ENCODE data around the gene RUNX1. TPM values are rescaled to one million over a fixed set of nuclear protein-coding genes. Genes with fewer than 3 reads are reported as not detected.

RUNX1 gene
- polyA plus RNA-seq, 1 experiment = 20.9 TPM

DNA sequence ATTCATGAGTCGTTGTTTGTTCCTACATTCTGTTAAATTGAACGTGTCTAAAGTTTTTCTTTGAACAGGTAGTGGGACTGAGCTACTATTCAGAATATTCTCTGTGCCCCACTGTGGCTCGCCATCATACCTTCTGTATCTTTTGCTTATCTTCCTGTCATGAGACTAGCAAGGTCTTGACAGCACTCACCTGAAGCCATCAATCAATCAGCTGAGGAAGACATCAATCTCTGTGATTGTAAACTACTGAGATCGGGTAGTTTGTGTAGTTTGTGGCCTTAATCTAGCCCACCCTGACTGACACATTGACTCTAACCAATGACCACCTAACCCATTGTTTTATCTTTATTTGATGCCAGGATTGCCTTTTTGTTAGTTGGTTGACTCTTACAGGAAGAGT, 17.7 kb upstream of the RUNX1 start:
- ChIA-PET POLR2A (no interaction called here), CTCF (interaction anchor here (0.7 to 0.8 kb wide), 2 partner anchors 116 to 323 kb away, joined by 3 to 7 read pairs; no protein-coding TSS in a partner anchor)
- no peak overlapping the region for H3K4me3 ChIP-seq (ENCODE audit: low read depth, low read length)
- DNase-seq (ENCODE audit: low read depth, low spot score) = no peak
- no peaks in the 10 kb centered on the region for H3K27me3 ChIP-seq (ENCODE audit: control insufficient read depth, insufficient read depth, low read length)
- no peaks in the 10 kb centered on the region for H3K9me3 ChIP-seq (ENCODE audit: control insufficient read depth, insufficient read depth, low read length)
- TF ChIP-seq, protein P1, sequence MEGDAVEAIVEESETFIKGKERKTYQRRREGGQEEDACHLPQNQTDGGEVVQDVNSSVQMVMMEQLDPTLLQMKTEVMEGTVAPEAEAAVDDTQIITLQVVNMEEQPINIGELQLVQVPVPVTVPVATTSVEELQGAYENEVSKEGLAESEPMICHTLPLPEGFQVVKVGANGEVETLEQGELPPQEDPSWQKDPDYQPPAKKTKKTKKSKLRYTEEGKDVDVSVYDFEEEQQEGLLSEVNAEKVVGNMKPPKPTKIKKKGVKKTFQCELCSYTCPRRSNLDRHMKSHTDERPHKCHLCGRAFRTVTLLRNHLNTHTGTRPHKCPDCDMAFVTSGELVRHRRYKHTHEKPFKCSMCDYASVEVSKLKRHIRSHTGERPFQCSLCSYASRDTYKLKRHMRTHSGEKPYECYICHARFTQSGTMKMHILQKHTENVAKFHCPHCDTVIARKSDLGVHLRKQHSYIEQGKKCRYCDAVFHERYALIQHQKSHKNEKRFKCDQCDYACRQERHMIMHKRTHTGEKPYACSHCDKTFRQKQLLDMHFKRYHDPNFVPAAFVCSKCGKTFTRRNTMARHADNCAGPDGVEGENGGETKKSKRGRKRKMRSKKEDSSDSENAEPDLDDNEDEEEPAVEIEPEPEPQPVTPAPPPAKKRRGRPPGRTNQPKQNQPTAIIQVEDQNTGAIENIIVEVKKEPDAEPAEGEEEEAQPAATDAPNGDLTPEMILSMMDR (IDR thresholded peaks at IDR 0.05; ENCODE audit: low read depth, low read length) = no peak
- no peak overlapping the region for H3K27ac ChIP-seq (ENCODE audit: low read depth, low read length)

DNA sequence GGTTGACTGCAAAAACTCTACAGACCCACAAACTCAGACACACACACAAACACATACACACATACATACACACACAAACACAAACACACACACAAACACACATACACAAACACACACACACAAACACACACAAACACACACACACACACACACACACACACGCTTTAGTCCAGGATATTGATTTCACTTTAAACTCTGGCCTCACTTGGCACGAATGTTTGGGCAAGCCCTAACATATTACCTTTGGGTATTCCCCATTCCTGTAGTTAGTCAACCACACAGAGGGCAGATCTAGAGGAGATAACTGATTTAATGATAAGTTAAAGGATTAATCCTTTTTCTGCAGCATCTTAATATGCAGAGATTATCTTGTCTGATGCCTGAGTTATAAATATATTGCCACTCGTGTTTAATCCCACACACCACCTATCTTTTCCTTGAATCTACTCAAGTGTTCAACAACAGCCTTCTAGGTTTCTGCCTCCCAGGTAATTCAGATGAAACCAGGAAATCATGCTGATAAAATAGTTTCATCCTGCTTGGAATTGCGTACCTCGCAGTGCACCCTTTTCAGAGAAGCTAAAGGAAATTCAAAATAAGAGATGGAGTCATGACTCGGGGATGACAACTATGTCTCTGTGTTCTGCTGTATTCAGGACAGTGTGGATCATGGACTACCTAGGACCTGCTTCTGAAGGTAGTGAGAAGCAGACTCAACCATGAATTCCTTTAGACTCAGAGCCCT, 14.5 kb upstream of the RUNX1 start:
- TF ChIP-seq, protein P1 (IDR thresholded peaks at IDR 0.05; ENCODE audit: low read depth, low read length) = no peak
- no peaks in the 10 kb centered on the region for H3K27me3 ChIP-seq (ENCODE audit: control insufficient read depth, insufficient read depth, low read length)
- no peak overlapping the region for H3K27ac ChIP-seq (ENCODE audit: low read depth, low read length)
- no peak for DNase-seq (ENCODE audit: low read depth, low spot score)
- ChIA-PET CTCF (no interaction called here), POLR2A (no interaction called here)
- H3K4me3 ChIP-seq (ENCODE audit: low read depth, low read length) = no peak overlapping the region
- H3K9me3 ChIP-seq (ENCODE audit: control insufficient read depth, insufficient read depth, low read length) = no peaks in the 10 kb centered on the region

DNA sequence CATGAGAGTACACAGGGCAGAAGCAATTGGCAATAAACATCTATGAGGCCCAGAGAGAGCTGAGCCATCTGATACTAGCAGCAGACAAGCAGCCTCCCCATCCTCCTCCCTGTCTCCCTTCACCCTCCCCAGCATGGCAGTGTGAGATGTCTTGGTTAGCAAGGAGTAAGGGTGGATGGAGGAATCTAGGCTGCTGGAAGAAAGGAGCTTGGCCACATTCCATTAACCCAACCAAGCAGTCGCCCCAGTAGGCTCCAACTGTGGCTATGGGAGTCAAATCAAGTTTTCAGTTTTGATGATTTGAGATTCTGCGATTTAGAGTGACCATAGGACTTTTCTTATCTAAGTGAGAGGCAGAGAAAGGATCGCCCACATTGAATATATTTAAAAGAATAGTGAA, 12.9 kb upstream of the RUNX1 start:
- DNase-seq (ENCODE audit: low read depth, low spot score) = no peak
- POLR2A ChIA-PET = no interaction called here

DNA sequence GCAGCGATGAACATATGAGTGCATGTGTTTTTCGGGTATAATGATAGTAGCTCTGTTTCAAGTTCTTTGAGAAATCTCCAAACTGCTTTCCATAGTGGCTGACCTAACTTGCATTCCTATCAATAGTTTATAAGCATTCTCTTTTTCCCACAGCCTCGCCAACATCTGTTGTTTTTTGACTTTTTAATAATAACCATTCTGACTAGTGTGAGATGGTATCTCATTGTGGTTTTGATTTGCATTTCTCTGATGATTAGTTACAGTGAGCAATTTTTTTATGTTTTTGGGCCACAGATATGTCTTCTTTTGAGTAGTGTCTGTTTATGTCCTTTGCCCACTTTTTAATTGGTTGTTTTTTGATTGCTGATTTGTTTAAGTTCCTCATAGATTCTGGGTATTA, 10.6 kb upstream of the RUNX1 start:
- no peak for DNase-seq (ENCODE audit: low read depth, low spot score)
- ChIA-PET CTCF (no interaction called here), POLR2A (no interaction called here)
- no peak overlapping the region for H3K4me3 ChIP-seq (ENCODE audit: low read depth, low read length)
- TF ChIP-seq, protein P1 (IDR thresholded peaks at IDR 0.05; ENCODE audit: low read depth, low read length) = no peak
- H3K27me3 ChIP-seq (ENCODE audit: control insufficient read depth, insufficient read depth, low read length) = no peaks in the 10 kb centered on the region
- no peak overlapping the region for H3K27ac ChIP-seq (ENCODE audit: low read depth, low read length)
- H3K9me3 ChIP-seq (ENCODE audit: control insufficient read depth, insufficient read depth, low read length) = no peaks in the 10 kb centered on the region

More for the DNA sequence above, 12.9 kb upstream of the RUNX1 start:
- Histone ChIP-seq H3K27ac (ENCODE audit: low read depth, low read length) (no peak overlapping the region), H3K9me3 (ENCODE audit: control insufficient read depth, insufficient read depth, low read length) (no peaks in the 10 kb centered on the region), H3K4me3 (ENCODE audit: low read depth, low read length) (no peak overlapping the region), H3K27me3 (ENCODE audit: control insufficient read depth, insufficient read depth, low read length) (no peaks in the 10 kb centered on the region)
- CTCF ChIA-PET = no interaction called here
- TF ChIP-seq, protein P1 (IDR thresholded peaks at IDR 0.05; ENCODE audit: low read depth, low read length) = no peak

GRCh38 chr21:35058058-35058457, 9.0 kb upstream of the RUNX1 start:
- no peaks in the 10 kb centered on the region for H3K9me3 ChIP-seq (ENCODE audit: control insufficient read depth, insufficient read depth, low read length)
- no peak overlapping the region for H3K4me3 ChIP-seq (ENCODE audit: low read depth, low read length)
- TF ChIP-seq, protein P1 (IDR thresholded peaks at IDR 0.05; ENCODE audit: low read depth, low read length) = no peak
- no peaks in the 10 kb centered on the region for H3K27me3 ChIP-seq (ENCODE audit: control insufficient read depth, insufficient read depth, low read length)
- H3K27ac ChIP-seq (ENCODE audit: low read depth, low read length) = no peak overlapping the region
- POLR2A ChIA-PET = no interaction called here
- CTCF ChIA-PET = no interaction called here
- DNase-seq (ENCODE audit: low read depth, low spot score) = no peak

All from AG04450 (cell line).